GM23338 (cell line): Measurements from ENCODE around the gene VPS72. TPM values are rescaled to one million over a fixed set of nuclear protein-coding genes. Genes with fewer than 3 reads are reported as not detected.

Experiments
- ATAC-seq: fragments of 200-7000 bp; cut with Tn5 transposase; 3 replicates; pipeline ENCODE4 v1.9.1; 2020
- DNase-seq: peaks from one replicate; pipeline ENCODE4 v3.0.0-alpha.2; 2015; ENCODE audit warnings: low spot score
- H2AFZ ChIP-seq: fragments of 200-600 bp; sonication (generic); 2 replicates; pipeline ENCODE4 v1.8.0; 2016; ENCODE audit warnings: antibody characterized with exemption, mild to moderate bottlenecking, moderate library complexity
- H3F3A ChIP-seq: fragments of 200-600 bp; sonication (generic); replicated peaks from 2 replicates; pipeline ENCODE4 v1.8.0; 2017; ENCODE audit warnings: antibody characterized with exemption, mixed run types, low read depth
- H3K27ac ChIP-seq: fragments of 200-600 bp; sonication (generic); 2 replicates; pipeline ENCODE4 v1.6.1; 2016; ENCODE audit warnings: low read depth
- H3K27me3 ChIP-seq: fragments of 200-600 bp; sonication (generic); 2 replicates; pipeline ENCODE4 v1.8.0; 2016; ENCODE audit warnings: mild to moderate bottlenecking, mixed run types, moderate library complexity; ENCODE audit not compliant: insufficient read depth
- H3K36me3 ChIP-seq: fragments of 200-600 bp; sonication (generic); 2 replicates; pipeline ENCODE4 v1.8.0; 2016; ENCODE audit warnings: mild to moderate bottlenecking; ENCODE audit not compliant: insufficient read depth
- H3K4me1 ChIP-seq: fragments of 200-600 bp; sonication (generic); 2 replicates; pipeline ENCODE4 v1.8.0; 2016; ENCODE audit warnings: mild to moderate bottlenecking, moderate library complexity; ENCODE audit not compliant: insufficient read depth
- H3K4me2 ChIP-seq: fragments of 200-600 bp; sonication (generic); 2 replicates; pipeline ENCODE4 v1.7.1; 2017; ENCODE audit warnings: mixed run types
- H3K4me3 ChIP-seq: fragments of 200-600 bp; sonication (generic); 2 replicates; pipeline ENCODE4 v1.6.1; 2016; ENCODE audit warnings: mixed run types
- H3K79me2 ChIP-seq: fragments of 200-600 bp; sonication (generic); replicated peaks from 2 replicates; pipeline ENCODE4 v1.8.0; 2017; ENCODE audit warnings: mild to moderate bottlenecking; ENCODE audit not compliant: insufficient read depth
- H3K9me2 ChIP-seq: fragments of 200-600 bp; sonication (generic); 2 replicates; pipeline ENCODE4 v1.8.0; 2017; ENCODE audit not compliant: insufficient read depth
- H4K20me1 ChIP-seq: fragments of 200-600 bp; sonication (generic); replicated peaks from 2 replicates; pipeline ENCODE4 v1.8.0; 2017; ENCODE audit warnings: mild to moderate bottlenecking; ENCODE audit not compliant: insufficient read depth
- H3K27ac Mint-ChIP-seq: 2 replicates; pipeline ENCODE4 v1.8.0; 2020; ENCODE audit warnings: inconsistent platforms, mild to moderate bottlenecking, moderate library complexity, mixed read lengths
- H3K27me3 Mint-ChIP-seq: 3 replicates; pipeline ENCODE4 v1.8.0; 2022; ENCODE audit warnings: low read depth, mild to moderate bottlenecking, moderate library complexity, mixed read lengths, inconsistent platforms; ENCODE audit not compliant: insufficient read depth, poor library complexity
- H3K36me3 Mint-ChIP-seq: 3 replicates; pipeline ENCODE4 v1.8.0; 2021; ENCODE audit warnings: low read depth, mild to moderate bottlenecking, inconsistent platforms, moderate library complexity, mixed read lengths
- H3K4me1 Mint-ChIP-seq: 3 replicates; pipeline ENCODE4 v1.8.0; 2020; ENCODE audit warnings: mild to moderate bottlenecking, inconsistent platforms, mixed read lengths
- H3K4me3 Mint-ChIP-seq: 3 replicates; pipeline ENCODE4 v1.8.0; 2021; ENCODE audit warnings: moderate library complexity, mild to moderate bottlenecking, inconsistent platforms, mixed read lengths
- H3K9me3 Mint-ChIP-seq: 3 replicates; pipeline ENCODE4 v1.8.0; 2020; ENCODE audit warnings: moderate library complexity, mild to moderate bottlenecking, inconsistent platforms, mixed read lengths
- CREB1 ChIP-seq: fragments of 250-450 bp; sonication (Bioruptor Pico); IDR thresholded peaks from 2 replicates; pipeline ENCODE4 v1.5.0; 2020; ENCODE audit warnings: low read depth, mild to moderate bottlenecking, moderate library complexity
- EZH2 ChIP-seq: fragments of 200-600 bp; sonication (generic); IDR thresholded peaks from one replicate; pipeline ENCODE4 v1.8.0; 2017; ENCODE audit warnings: antibody characterized with exemption, mild to moderate bottlenecking, low read depth; ENCODE audit not compliant: unreplicated experiment
- EZH2phosphoT487 ChIP-seq: fragments of 200-600 bp; sonication (generic); IDR thresholded peaks from one replicate; pipeline ENCODE4 v1.8.1; 2018; ENCODE audit warnings: antibody characterized with exemption; ENCODE audit not compliant: unreplicated experiment
- JUNB ChIP-seq: IDR thresholded peaks from one replicate; pipeline ENCODE4 v1.6.1; 2016; ENCODE audit warnings: antibody characterized with exemption; ENCODE audit not compliant: unreplicated experiment
- NANOG ChIP-seq: IDR thresholded peaks from 2 replicates; pipeline ENCODE4 v1.6.1; 2016; ENCODE audit warnings: antibody characterized with exemption, borderline replicate concordance
- polyA plus RNA-seq: library from polyadenylated mRNA; unstranded; fragments of >200 nt; fragmentation: Nextera tagmentation; extraction: Ambion mirVana; gene quantifications from 2 replicates; pipeline ENCODE4 v1.2.1, GENCODE V29; 2016
- total RNA-seq: library from RNA; depleted of rRNA; stranded (reverse); fragments of >200 nt; shearing (Covaris generic); gene quantifications from 2 replicates; pipeline ENCODE4 v1.2.3, GENCODE V29; 2014
- TF ChIP-seq, protein P1 (sequence below): fragments of 250-450 bp; sonication (Bioruptor Pico); IDR thresholded peaks from 2 replicates; pipeline ENCODE4 v1.5.0; 2020; ENCODE audit warnings: mild to moderate bottlenecking, moderate library complexity
- TF ChIP-seq, protein P2 (sequence below): IDR thresholded peaks from one replicate; pipeline ENCODE4 v1.6.1; 2018; ENCODE audit warnings: antibody characterized with exemption; ENCODE audit not compliant: unreplicated experiment
- TF ChIP-seq, protein P3 (sequence below): IDR thresholded peaks from 2 replicates; pipeline ENCODE4 v1.6.1; 2016; ENCODE audit warnings: antibody characterized with exemption

The VPS72 gene
- total and polyA plus RNA-seq, 2 experiments from 2014 or later = 60.2 to 90.3 TPM

DNA sequence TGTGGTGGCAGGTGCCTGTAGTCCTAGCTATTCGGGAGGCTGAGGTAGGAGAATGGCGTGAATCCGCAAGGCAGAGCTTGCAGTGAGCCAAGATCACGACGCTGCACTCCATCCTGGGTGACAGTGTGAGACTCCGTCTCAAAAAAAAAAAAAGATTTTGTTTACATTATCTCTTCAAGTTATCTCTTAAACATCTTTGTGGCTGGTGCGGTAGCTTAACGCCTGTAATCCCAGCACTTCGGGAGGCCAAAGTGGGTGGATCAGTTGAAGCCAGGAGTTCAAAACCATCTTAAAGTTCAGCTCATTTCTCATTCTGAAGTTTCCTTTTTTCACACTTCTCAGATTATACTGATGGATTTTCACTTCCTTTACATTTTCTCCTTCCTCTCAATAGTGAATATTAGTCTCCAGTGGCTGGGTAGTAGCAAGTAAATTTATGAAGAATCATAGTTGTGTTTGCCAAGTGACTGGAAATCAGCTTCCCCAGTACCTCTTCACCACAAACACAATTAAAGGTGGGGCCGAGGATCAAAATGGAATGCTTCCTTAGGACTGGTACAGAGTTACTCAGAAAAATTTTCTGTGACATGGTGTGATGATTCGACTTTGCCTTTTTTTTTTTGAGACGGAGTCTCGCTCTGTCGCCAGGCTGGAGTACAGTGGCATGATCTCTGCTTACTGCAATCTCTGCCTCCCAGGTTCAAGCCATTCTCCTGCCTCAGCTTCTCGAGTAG lies 22.1 kb upstream of the VPS72 start (continued):
- TF ChIP-seq, protein P1, sequence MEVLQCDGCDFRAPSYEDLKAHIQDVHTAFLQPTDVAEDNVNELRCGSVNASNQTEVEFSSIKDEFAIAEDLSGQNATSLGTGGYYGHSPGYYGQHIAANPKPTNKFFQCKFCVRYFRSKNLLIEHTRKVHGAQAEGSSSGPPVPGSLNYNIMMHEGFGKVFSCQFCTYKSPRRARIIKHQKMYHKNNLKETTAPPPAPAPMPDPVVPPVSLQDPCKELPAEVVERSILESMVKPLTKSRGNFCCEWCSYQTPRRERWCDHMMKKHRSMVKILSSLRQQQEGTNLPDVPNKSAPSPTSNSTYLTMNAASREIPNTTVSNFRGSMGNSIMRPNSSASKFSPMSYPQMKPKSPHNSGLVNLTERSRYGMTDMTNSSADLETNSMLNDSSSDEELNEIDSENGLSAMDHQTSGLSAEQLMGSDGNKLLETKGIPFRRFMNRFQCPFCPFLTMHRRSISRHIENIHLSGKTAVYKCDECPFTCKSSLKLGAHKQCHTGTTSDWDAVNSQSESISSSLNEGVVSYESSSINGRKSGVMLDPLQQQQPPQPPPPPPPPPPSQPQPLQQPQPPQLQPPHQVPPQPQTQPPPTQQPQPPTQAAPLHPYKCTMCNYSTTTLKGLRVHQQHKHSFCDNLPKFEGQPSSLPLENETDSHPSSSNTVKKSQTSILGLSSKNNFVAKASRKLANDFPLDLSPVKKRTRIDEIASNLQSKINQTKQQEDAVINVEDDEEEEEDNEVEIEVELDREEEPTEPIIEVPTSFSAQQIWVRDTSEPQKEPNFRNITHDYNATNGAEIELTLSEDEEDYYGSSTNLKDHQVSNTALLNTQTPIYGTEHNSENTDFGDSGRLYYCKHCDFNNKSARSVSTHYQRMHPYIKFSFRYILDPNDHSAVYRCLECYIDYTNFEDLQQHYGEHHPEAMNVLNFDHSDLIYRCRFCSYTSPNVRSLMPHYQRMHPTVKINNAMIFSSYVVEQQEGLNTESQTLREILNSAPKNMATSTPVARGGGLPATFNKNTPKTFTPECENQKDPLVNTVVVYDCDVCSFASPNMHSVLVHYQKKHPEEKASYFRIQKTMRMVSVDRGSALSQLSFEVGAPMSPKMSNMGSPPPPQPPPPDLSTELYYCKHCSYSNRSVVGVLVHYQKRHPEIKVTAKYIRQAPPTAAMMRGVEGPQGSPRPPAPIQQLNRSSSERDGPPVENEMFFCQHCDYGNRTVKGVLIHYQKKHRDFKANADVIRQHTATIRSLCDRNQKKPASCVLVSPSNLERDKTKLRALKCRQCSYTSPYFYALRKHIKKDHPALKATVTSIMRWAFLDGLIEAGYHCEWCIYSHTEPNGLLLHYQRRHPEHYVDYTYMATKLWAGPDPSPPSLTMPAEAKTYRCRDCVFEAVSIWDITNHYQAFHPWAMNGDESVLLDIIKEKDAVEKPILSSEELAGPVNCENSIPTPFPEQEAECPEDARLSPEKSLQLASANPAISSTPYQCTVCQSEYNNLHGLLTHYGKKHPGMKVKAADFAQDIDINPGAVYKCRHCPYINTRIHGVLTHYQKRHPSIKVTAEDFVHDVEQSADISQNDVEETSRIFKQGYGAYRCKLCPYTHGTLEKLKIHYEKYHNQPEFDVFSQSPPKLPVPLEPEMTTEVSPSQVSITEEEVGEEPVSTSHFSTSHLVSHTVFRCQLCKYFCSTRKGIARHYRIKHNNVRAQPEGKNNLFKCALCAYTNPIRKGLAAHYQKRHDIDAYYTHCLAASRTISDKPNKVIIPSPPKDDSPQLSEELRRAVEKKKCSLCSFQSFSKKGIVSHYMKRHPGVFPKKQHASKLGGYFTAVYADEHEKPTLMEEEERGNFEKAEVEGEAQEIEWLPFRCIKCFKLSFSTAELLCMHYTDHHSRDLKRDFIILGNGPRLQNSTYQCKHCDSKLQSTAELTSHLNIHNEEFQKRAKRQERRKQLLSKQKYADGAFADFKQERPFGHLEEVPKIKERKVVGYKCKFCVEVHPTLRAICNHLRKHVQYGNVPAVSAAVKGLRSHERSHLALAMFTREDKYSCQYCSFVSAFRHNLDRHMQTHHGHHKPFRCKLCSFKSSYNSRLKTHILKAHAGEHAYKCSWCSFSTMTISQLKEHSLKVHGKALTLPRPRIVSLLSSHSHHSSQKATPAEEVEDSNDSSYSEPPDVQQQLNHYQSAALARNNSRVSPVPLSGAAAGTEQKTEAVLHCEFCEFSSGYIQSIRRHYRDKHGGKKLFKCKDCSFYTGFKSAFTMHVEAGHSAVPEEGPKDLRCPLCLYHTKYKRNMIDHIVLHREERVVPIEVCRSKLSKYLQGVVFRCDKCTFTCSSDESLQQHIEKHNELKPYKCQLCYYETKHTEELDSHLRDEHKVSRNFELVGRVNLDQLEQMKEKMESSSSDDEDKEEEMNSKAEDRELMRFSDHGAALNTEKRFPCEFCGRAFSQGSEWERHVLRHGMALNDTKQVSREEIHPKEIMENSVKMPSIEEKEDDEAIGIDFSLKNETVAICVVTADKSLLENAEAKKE (CRISPR knock-in tag) = no peak
- TF ChIP-seq CREB1 (CRISPR knock-in tag) = no peak
- TF ChIP-seq, protein P2, sequence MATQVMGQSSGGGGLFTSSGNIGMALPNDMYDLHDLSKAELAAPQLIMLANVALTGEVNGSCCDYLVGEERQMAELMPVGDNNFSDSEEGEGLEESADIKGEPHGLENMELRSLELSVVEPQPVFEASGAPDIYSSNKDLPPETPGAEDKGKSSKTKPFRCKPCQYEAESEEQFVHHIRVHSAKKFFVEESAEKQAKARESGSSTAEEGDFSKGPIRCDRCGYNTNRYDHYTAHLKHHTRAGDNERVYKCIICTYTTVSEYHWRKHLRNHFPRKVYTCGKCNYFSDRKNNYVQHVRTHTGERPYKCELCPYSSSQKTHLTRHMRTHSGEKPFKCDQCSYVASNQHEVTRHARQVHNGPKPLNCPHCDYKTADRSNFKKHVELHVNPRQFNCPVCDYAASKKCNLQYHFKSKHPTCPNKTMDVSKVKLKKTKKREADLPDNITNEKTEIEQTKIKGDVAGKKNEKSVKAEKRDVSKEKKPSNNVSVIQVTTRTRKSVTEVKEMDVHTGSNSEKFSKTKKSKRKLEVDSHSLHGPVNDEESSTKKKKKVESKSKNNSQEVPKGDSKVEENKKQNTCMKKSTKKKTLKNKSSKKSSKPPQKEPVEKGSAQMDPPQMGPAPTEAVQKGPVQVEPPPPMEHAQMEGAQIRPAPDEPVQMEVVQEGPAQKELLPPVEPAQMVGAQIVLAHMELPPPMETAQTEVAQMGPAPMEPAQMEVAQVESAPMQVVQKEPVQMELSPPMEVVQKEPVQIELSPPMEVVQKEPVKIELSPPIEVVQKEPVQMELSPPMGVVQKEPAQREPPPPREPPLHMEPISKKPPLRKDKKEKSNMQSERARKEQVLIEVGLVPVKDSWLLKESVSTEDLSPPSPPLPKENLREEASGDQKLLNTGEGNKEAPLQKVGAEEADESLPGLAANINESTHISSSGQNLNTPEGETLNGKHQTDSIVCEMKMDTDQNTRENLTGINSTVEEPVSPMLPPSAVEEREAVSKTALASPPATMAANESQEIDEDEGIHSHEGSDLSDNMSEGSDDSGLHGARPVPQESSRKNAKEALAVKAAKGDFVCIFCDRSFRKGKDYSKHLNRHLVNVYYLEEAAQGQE = no peak

DNA sequence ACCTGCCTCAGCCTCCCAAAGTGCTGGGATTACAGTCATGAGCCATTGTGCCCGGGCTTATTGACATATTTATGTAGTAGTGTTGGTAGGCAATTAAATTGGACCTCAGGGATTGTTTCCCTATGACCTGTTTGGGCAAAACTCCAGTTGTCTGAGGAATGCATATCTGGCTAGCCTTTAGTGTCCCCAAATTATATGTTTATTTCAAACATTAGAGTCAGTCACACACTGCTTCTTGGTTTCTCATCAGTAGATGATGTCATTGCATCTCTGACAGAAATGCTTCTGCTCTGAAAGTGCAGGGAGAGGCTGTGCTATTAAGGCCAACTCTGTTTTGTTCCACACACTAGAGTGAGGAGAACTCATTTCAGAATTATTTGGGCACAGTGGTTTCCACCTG lies 20.8 kb upstream of the VPS72 start:
- no peak overlapping the region for H3K4me3 Mint-ChIP-seq
- H3K4me1 Mint-ChIP-seq = no peaks in the 10 kb centered on the region; the same call in 2 of the 3 replicates
- peaks cover 51% of the 10 kb centered on the region for H4K20me1 ChIP-seq
- ATAC-seq (no peak), DNase-seq (no peak)
- peak overlapping the region; percentile 76; the same call in 1 of the 2 replicates for H3K27ac ChIP-seq
- H3K27me3 ChIP-seq = no peaks in the 10 kb centered on the region
- no peaks in the 10 kb centered on the region for H3K27me3 Mint-ChIP-seq
- H3K9me3 Mint-ChIP-seq = no peaks in the 10 kb centered on the region
- H3K36me3 ChIP-seq = peaks cover 17% of the 10 kb centered on the region
- H3F3A ChIP-seq = 0 out of 2 replicates have a peak, but pooled peaks cover 4% of the 10 kb centered on the region
- H3K27ac Mint-ChIP-seq = no peak overlapping the region
- no peak overlapping the region for H2AFZ ChIP-seq
- peaks cover 100% of the 10 kb centered on the region for H3K79me2 ChIP-seq
- H3K4me3 ChIP-seq = no peak overlapping the region
- no peaks in the 10 kb centered on the region for H3K4me1 ChIP-seq
- H3K9me2 ChIP-seq = no peaks in the 10 kb centered on the region
- H3K36me3 Mint-ChIP-seq = peaks cover 46% of the 10 kb centered on the region
- no peak overlapping the region for H3K4me2 ChIP-seq
- TF ChIP-seq EZH2phosphoT487 (no peak), JUNB (no peak), EZH2 (no peak), NANOG (no peak)
- TF ChIP-seq, protein P3, sequence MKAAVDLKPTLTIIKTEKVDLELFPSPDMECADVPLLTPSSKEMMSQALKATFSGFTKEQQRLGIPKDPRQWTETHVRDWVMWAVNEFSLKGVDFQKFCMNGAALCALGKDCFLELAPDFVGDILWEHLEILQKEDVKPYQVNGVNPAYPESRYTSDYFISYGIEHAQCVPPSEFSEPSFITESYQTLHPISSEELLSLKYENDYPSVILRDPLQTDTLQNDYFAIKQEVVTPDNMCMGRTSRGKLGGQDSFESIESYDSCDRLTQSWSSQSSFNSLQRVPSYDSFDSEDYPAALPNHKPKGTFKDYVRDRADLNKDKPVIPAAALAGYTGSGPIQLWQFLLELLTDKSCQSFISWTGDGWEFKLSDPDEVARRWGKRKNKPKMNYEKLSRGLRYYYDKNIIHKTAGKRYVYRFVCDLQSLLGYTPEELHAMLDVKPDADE = no peak
- TF ChIP-seq, protein P2 = no peak
